HepG2 (cell line): ENCODE measurements around the gene TIMM10. TPM values are rescaled to one million over a fixed set of nuclear protein-coding genes. Genes with fewer than 3 reads are reported as not detected.

ENCODE experiments used
- CENPT ChIP-seq: sonication (generic); formaldehyde crosslinking; IDR thresholded peaks from 2 replicates; pipeline ENCODE4 v1.8.0; 2022; ENCODE audit warnings: low read depth, mild to moderate bottlenecking, moderate library complexity, missing genetic modification reagents
- FOXP1 ChIP-seq, 2 experiments: fragments of 450-650 bp in 1 of 2; IDR thresholded peaks; 2 replicates each; pipeline ENCODE4 v1.6.1; 2017 to 2018; ENCODE audit warnings: antibody characterized with exemption in 1 of 2
- GTF2F1 ChIP-seq: fragments of 150-350 bp; IDR thresholded peaks from 2 replicates; pipeline ENCODE4 v1.6.1; 2014; ENCODE audit warnings: low read length
- KAT8 ChIP-seq: IDR thresholded peaks from 2 replicates; pipeline ENCODE4 v1.6.1; 2016; ENCODE audit warnings: missing genetic modification reagents, missing compliant biosample characterization
- MAFG ChIP-seq: sonication (generic); formaldehyde crosslinking; IDR thresholded peaks from 2 replicates; pipeline ENCODE4 v1.5.1; 2020; ENCODE audit warnings: mild to moderate bottlenecking, missing genetic modification reagents
- NBN ChIP-seq: fragments of 450-650 bp; conservative IDR thresholded peaks from 2 replicates; pipeline ENCODE4 v1.6.1; 2017
- NR2F2 ChIP-seq: IDR thresholded peaks from 2 replicates; pipeline ENCODE4 v1.6.1; 2012; ENCODE audit warnings: low read depth, inconsistent platforms, borderline replicate concordance
- PBX2 ChIP-seq: IDR thresholded peaks from 2 replicates; pipeline ENCODE4 v1.6.1; 2016; ENCODE audit warnings: control low read depth
- PHF20 ChIP-seq: sonication (generic); formaldehyde crosslinking; IDR thresholded peaks from 2 replicates; pipeline ENCODE4 v1.5.0; 2020; ENCODE audit warnings: mild to moderate bottlenecking, missing genetic modification reagents
- PTBP1 ChIP-seq: fragments of 200-400 bp; formaldehyde crosslinking; IDR thresholded peaks from 2 replicates; pipeline ENCODE4 v1.6.1; 2018; ENCODE audit warnings: low read length, low read depth; ENCODE audit not compliant: poor library complexity, severe bottlenecking
- THAP8 ChIP-seq: sonication (generic); formaldehyde crosslinking; IDR thresholded peaks from 2 replicates; pipeline ENCODE4 v1.5.1; 2020; ENCODE audit warnings: missing genetic modification reagents, mild to moderate bottlenecking, borderline replicate concordance
- YEATS2 ChIP-seq: sonication (generic); formaldehyde crosslinking; IDR thresholded peaks from 2 replicates; pipeline ENCODE4 v1.4.0; 2020; ENCODE audit warnings: missing genetic modification reagents, borderline replicate concordance
- ZBTB3 ChIP-seq: sonication (generic); formaldehyde crosslinking; IDR thresholded peaks from 2 replicates; pipeline ENCODE4 v1.4.0; 2020; ENCODE audit warnings: low read depth, mild to moderate bottlenecking, moderate library complexity, missing genetic modification reagents, borderline replicate concordance
- ZMYM3 ChIP-seq: sonication (generic); formaldehyde crosslinking; IDR thresholded peaks from 2 replicates; pipeline ENCODE4 v1.5.1; 2020; ENCODE audit warnings: mild to moderate bottlenecking, missing genetic modification reagents
- ZNF331 ChIP-seq: sonication (generic); formaldehyde crosslinking; IDR thresholded peaks from 2 replicates; pipeline ENCODE4 v1.4.0; 2020; ENCODE audit warnings: missing genetic modification reagents
- ZNF639 ChIP-seq: conservative IDR thresholded peaks from 2 replicates; pipeline ENCODE4 v1.6.1; 2018; ENCODE audit warnings: missing genetic modification reagents
- ZNF646 ChIP-seq: sonication (generic); formaldehyde crosslinking; IDR thresholded peaks from 2 replicates; pipeline ENCODE4 v1.9.0; 2021; ENCODE audit warnings: mild to moderate bottlenecking, missing genetic modification reagents
- ZNF83 ChIP-seq: sonication (generic); formaldehyde crosslinking; IDR thresholded peaks from 2 replicates; pipeline ENCODE4 v1.4.0; 2020; ENCODE audit warnings: missing genetic modification reagents, mild to moderate bottlenecking, borderline replicate concordance
- polyA plus RNA-seq, 8 experiments: library from polyadenylated mRNA; depleted of rRNA in 3 of 8; stranded (reverse) in 7 of 8; unstranded in 1 of 8; fragments of >200 nt; fragmentation: Illumina TruSeq in 4 of 8; extraction: Trizol in 4 of 8; gene quantifications; 2 replicates each; pipeline versions ENCODE4 v1.2.1 to v1.2.3, GENCODE V29; 2011 to 2016; ENCODE audit warnings: low read depth in 4 of 8, missing spikeins in 1 of 8, mixed read lengths in 1 of 8; ENCODE audit not compliant: insufficient read depth in 1 of 8
- total RNA-seq, 5 experiments: library from RNA; depleted of rRNA; stranded (reverse); fragments of >200 nt; fragmentation: Illumina TruSeq; extraction: Trizol; gene quantifications; 2 replicates each; pipeline ENCODE4 v1.2.3, GENCODE V29; 2016; ENCODE audit warnings: low read depth in 1 of 5
- TF ChIP-seq, protein P1 (sequence below): sonication (generic); IDR thresholded peaks from 2 replicates; pipeline ENCODE4 v1.6.1; 2016; ENCODE audit warnings: low read depth, borderline replicate concordance

TIMM10 gene
- total and polyA plus RNA-seq, 2 of the 13 experiments (the other 11 are each of a cell fraction or from before 2014, with no cell fraction given): 67.8 to 82.2 TPM

- TF ChIP-seq FOXP1 (IDR thresholded peaks at IDR 0.05) (no peak), FOXP1 (CRISPR knock-in tag; IDR thresholded peaks at IDR 0.05) (peak; percentile 49; the same call in 1 of the 2 replicates), PHF20 (CRISPR knock-in tag) (peak; percentile 3; the same call in 1 of the 2 replicates), ZMYM3 (CRISPR knock-in tag) (peak; percentile 81), ZNF646 (CRISPR knock-in tag) (no peak), MAFG (no peak), PTBP1 (peak; percentile 35), GTF2F1 (no peak), CENPT (CRISPR knock-in tag) (no peak), NBN (no peak), ZNF83 (CRISPR knock-in tag) (no peak), KAT8 (CRISPR knock-in tag) (no peak; the same call in 1 of the 2 replicates), ZNF639 (CRISPR knock-in tag) (no peak), NR2F2 (peak; percentile 28; the same call in 1 of the 2 replicates), YEATS2 (CRISPR knock-in tag) (peak; percentile 29; the same call in 1 of the 2 replicates), PBX2 (CRISPR knock-in tag) (no peak), THAP8 (CRISPR knock-in tag) (no peak), ZNF331 (no peak; the same call in 1 of the 2 replicates), ZBTB3 (CRISPR knock-in tag) (0 out of 2 replicates have a peak, but pooled peaks have one; percentile 32)
- TF ChIP-seq, protein P1, sequence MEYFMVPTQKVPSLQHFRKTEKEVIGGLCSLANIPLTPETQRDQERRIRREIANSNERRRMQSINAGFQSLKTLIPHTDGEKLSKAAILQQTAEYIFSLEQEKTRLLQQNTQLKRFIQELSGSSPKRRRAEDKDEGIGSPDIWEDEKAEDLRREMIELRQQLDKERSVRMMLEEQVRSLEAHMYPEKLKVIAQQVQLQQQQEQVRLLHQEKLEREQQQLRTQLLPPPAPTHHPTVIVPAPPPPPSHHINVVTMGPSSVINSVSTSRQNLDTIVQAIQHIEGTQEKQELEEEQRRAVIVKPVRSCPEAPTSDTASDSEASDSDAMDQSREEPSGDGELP: peak; percentile 71; the same call in 1 of the 2 replicates
Observed at GRCh38 chr11:57514538-57515331, 15.8 kb downstream of the TIMM10 start (continued).
